K562 (cell line): ENCODE measurements around the gene CDYL2. TPM values are rescaled to one million over a fixed set of nuclear protein-coding genes. Genes with fewer than 3 reads are reported as not detected.

Source experiments
- ATAC-seq: fragments of 200-7000 bp; cut with Tn5 transposase; 3 replicates; pipeline ENCODE4 v1.9.1; 2020; ENCODE audit warnings: moderate library complexity
- BruUV-seq: library from RNA; stranded (reverse); fragments of 400-500 nt; replicated peaks from 2 replicates; lab custom pipeline; 2021; lab: Mats Ljungman, UMichigan
- CTCF ChIA-PET: fragments of 300-600 bp; formaldehyde crosslinking; extraction: SDS; loops from one replicate; lab custom pipeline; 2021; ENCODE audit warnings: low intra/inter-chr PET ratio; lab: Yijun Ruan, JAX
- POLR2A ChIA-PET: fragments of 300-600, 350-650 bp; sonication (Branson Sonifier 250); formaldehyde crosslinking; extraction: SDS; loops from one replicate; lab custom pipeline; 2021; ENCODE audit warnings: antibody characterized with exemption, inconsistent platforms; lab: Yijun Ruan, JAX
- DNase-seq, 4 experiments: peaks; one replicate each; pipeline versions ENCODE4 v3.0.0 to v3.0.0-alpha.2; 2011 to 2018; ENCODE audit warnings: low spot score in 3 of 4, mixed read lengths in 3 of 4; ENCODE audit errors: extremely low read depth in 1 of 4
- FAIRE-seq: peaks from 2 replicates; lab custom pipeline; 2011; peaks lifted over from hg19 to GRCh38; lab: Jason Lieb, UNC
- H2AFZ ChIP-seq: 2 replicates; pipeline ENCODE4 v1.6.0; 2011; ENCODE audit warnings: low read depth, low read length, control low read depth, inconsistent platforms
- H3K27ac ChIP-seq: fragments of 200-600 bp; 3 replicates; pipeline ENCODE4 v1.8.0; 2011; ENCODE audit warnings: low read depth, mild to moderate bottlenecking, control low read depth, inconsistent platforms, low read length, moderate library complexity, mixed read lengths; ENCODE audit errors: extremely low read depth
- H3K27me3 ChIP-seq, 2 experiments: fragments of 300-600 bp in 1 of 2; 2 replicates in 1 of 2; 3 replicates in 1 of 2; pipeline versions ENCODE4 v1.6.0 to v1.8.0; 2011; ENCODE audit warnings: inconsistent platforms in 2 of 2, low read length in 2 of 2, mild to moderate bottlenecking in 1 of 2, mixed read lengths in 1 of 2, moderate library complexity in 1 of 2; ENCODE audit not compliant: control insufficient read depth in 2 of 2, insufficient read depth in 2 of 2
- H3K36me3 ChIP-seq: fragments of 300-600 bp; 3 replicates; pipeline ENCODE4 v1.8.0; 2011; ENCODE audit warnings: mild to moderate bottlenecking, low read length, inconsistent platforms; ENCODE audit not compliant: control insufficient read depth, insufficient read depth
- H3K4me1 ChIP-seq, 2 experiments: fragments of 200-600 bp in 1 of 2; replicated peaks in 1 of 2; 2 replicates in 1 of 2; 3 replicates in 1 of 2; pipeline versions ENCODE4 v1.5.1 to v1.8.0; 2011; ENCODE audit warnings: inconsistent platforms in 2 of 2, low read length in 2 of 2, mild to moderate bottlenecking in 1 of 2, mixed read lengths in 1 of 2, moderate library complexity in 1 of 2; ENCODE audit not compliant: control insufficient read depth in 2 of 2, insufficient read depth in 2 of 2
- H3K4me2 ChIP-seq: 2 replicates; pipeline ENCODE4 v1.6.1; 2011; ENCODE audit warnings: low read length, control low read depth, inconsistent platforms, mixed read lengths; ENCODE audit not compliant: insufficient read depth
- H3K4me3 ChIP-seq: fragments of 200-600 bp; sonication (generic), shearing (Covaris generic); 2 replicates; pipeline ENCODE4 v1.5.1; 2016; ENCODE audit warnings: control low read depth, inconsistent platforms
- H3K79me2 ChIP-seq: fragments of 200-600 bp; 3 replicates; pipeline ENCODE4 v1.8.0; 2011; ENCODE audit warnings: low read length, inconsistent platforms; ENCODE audit not compliant: control insufficient read depth, insufficient read depth
- H3K9ac ChIP-seq, 2 experiments: 2 replicates each; pipeline versions ENCODE4 v1.6.0 to v1.6.1; 2011; ENCODE audit warnings: low read depth in 2 of 2, low read length in 2 of 2, control low read depth in 1 of 2, inconsistent platforms in 1 of 2, mild to moderate bottlenecking in 1 of 2, mixed read lengths in 1 of 2; ENCODE audit not compliant: insufficient read depth in 1 of 2
- H3K9me1 ChIP-seq: one replicate; pipeline ENCODE4 v1.6.0; 2011; ENCODE audit warnings: inconsistent platforms, mild to moderate bottlenecking, low read length, moderate library complexity; ENCODE audit not compliant: control insufficient read depth, insufficient read depth
- H3K9me3 ChIP-seq: replicated peaks from 2 replicates; pipeline ENCODE4 v1.5.1; 2011; ENCODE audit warnings: low read depth, low read length, inconsistent platforms; ENCODE audit not compliant: control insufficient read depth, insufficient read depth
- H4K20me1 ChIP-seq: replicated peaks from 2 replicates; pipeline ENCODE4 v1.6.1; 2011; ENCODE audit warnings: low read length, inconsistent platforms, mixed read lengths; ENCODE audit not compliant: control insufficient read depth, insufficient read depth
- CREBBP ChIP-seq: IDR thresholded peaks from one replicate; pipeline ENCODE4 v1.6.1; 2012; ENCODE audit warnings: low read depth, mild to moderate bottlenecking, control low read depth, inconsistent platforms, low read length
- IFI16 ChIP-seq: fragments of 250-450 bp; sonication (Bioruptor Pico); IDR thresholded peaks from 2 replicates; pipeline ENCODE4 v2.1.2; 2022; ENCODE audit warnings: mild to moderate bottlenecking, inconsistent platforms
- ILF3 ChIP-seq: fragments of 450-650 bp; IDR thresholded peaks from 2 replicates; pipeline ENCODE4 v1.6.1; 2018; ENCODE audit warnings: antibody characterized with exemption, mild to moderate bottlenecking, moderate library complexity, borderline replicate concordance
- RUNX1 ChIP-seq: sonication (generic); IDR thresholded peaks from 2 replicates; pipeline ENCODE4 v1.6.1; 2016; ENCODE audit warnings: antibody characterized with exemption, low read depth
- SAP30 ChIP-seq: fragments of 200-600 bp; sonication (generic); IDR thresholded peaks from 2 replicates; pipeline ENCODE4 v1.6.1; 2012; ENCODE audit warnings: borderline replicate concordance, low read depth, mild to moderate bottlenecking, moderate library complexity, low read length, control low read depth, inconsistent platforms; ENCODE audit not compliant: insufficient read depth, poor library complexity, severe bottlenecking
- SIX5 ChIP-seq, 2 experiments: IDR thresholded peaks; 2 replicates each; pipeline ENCODE4 v1.6.1; 2011; ENCODE audit warnings: low read length in 2 of 2, borderline replicate concordance in 1 of 2, low read depth in 1 of 2, mild to moderate bottlenecking in 1 of 2, moderate library complexity in 1 of 2; ENCODE audit not compliant: insufficient read depth in 1 of 2
- SRSF1 ChIP-seq: fragments of 200-400 bp; formaldehyde crosslinking; IDR thresholded peaks from 2 replicates; pipeline ENCODE4 v1.6.1; 2017; ENCODE audit warnings: mild to moderate bottlenecking, low read depth, low read length, moderate library complexity
- YY1 ChIP-seq, 3 experiments: IDR thresholded peaks; 2 replicates each; pipeline ENCODE4 v1.6.1; 2011; ENCODE audit warnings: low read length in 2 of 3, mild to moderate bottlenecking in 2 of 3, moderate library complexity in 2 of 3, borderline replicate concordance in 1 of 3, control low read depth in 1 of 3, low read depth in 1 of 3; ENCODE audit not compliant: insufficient read depth in 3 of 3, insufficient replicate concordance in 2 of 3, control insufficient read depth in 1 of 3, insufficient read length in 1 of 3; ENCODE audit errors: extremely low read depth in 1 of 3
- WGBS: fragments of 100-300 bp; shearing (Covaris generic); methylation state at CpG from one replicate; pipeline ENCODE4 v1.1.6; 2016; ENCODE audit warnings: low coverage, mixed read lengths; ENCODE audit not compliant: insufficient coverage; ENCODE audit errors: missing lambda C conversion rate; 5-methylcytosine and 5-hydroxymethylcytosine counted together
- in situ Hi-C: fragments of 300-500 bp; cut with MboI; formaldehyde crosslinking; loops from 4 replicates; pipeline ENCODE4 v1.15.0; 2018; ENCODE audit warnings: inconsistent platforms, mixed read lengths
- intact Hi-C: fragments of 100-400 bp; cut with micrococcal nuclease; formaldehyde crosslinking; loops from 2 replicates; pipeline ENCODE4 v1.14.2; 2022
- polyA plus RNA-seq, 8 experiments: library from polyadenylated mRNA; depleted of rRNA in 4 of 8; stranded (reverse) in 5 of 8; unstranded in 3 of 8; fragments of >200 nt; fragmentation: Nextera tagmentation in 2 of 8; fragmentation: Illumina TruSeq in 1 of 8; extraction: Ambion mirVana in 2 of 8; extraction: Trizol in 1 of 8; gene quantifications; 2 replicates each; pipeline versions ENCODE4 v1.2.1 to v1.2.3, GENCODE V29; 2011 to 2014; ENCODE audit warnings: inconsistent platforms in 1 of 8, missing spikeins in 1 of 8
- total RNA-seq, 7 experiments: library from RNA; depleted of rRNA in 6 of 7; stranded (reverse); fragments of >200 nt in 6 of 7; fragmentation: Illumina TruSeq in 2 of 7; extraction: Trizol in 2 of 7; gene quantifications; 2 replicates each; pipeline versions ENCODE4 v1.2.1 to v1.2.3, GENCODE V29; 2011 to 2021; ENCODE audit warnings: low replicate concordance in 1 of 7
- TF ChIP-seq, protein P1 (sequence below), 2 experiments: fragments of 450-650 bp in 1 of 2; sonication (generic) in 1 of 2; formaldehyde crosslinking; conservative IDR thresholded peaks; 2 replicates each; pipeline versions ENCODE4 v1.4.0 to v1.8.1; 2020 to 2022; ENCODE audit warnings: mild to moderate bottlenecking in 1 of 2, missing genetic modification reagents in 1 of 2

The CDYL2 gene
- total and polyA plus RNA-seq, 9 of the 15 experiments (the other 6 are each of a cell fraction or from before 2014, with no cell fraction given), result under 0.01 to 0.04 (median 0.01) TPM; not detected in 6

DNA sequence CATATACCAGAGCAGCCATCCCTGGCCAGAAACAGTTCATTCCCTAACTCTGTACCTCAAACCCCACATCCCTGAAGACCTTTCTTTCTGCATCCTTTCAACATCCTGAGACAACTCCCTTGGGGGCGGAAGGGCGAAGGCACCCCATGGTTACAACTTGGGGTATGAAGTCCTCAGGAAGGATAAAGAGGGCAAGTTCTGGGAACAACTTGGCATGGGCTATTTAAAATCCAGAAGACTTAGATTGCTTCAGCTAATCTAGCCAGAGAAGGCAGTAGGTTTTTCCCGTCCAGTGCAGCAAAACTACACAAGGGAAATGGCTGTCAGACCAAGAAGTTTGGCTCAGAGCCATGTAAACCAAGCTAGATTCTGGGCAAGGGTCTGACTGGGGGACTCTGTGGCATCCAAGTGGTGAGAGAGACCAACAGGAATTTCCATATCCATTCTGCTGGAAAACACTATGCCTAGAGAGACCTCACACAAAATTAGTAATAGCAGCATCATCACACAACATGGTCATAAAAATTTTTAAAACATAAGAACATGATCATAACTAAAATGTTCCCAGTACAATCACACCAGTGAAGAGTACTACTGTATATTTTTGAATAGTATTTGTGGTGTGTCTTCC is 113.2 kb downstream of the CDYL2 start:
- in situ Hi-C loops, result no loop called here
- FAIRE-seq (no peak), ATAC-seq (no peak), DNase-seq (no peak)
- ChIA-PET CTCF (no interaction called here), POLR2A (interaction anchor here (0.6 kb wide), 1 partner anchor 78 kb away, joined by 3 read pairs; no protein-coding TSS in a partner anchor)
- H4K20me1 ChIP-seq, result no peaks in the 10 kb centered on the region
- H3K79me2 ChIP-seq, result no peaks in the 10 kb centered on the region
- H3K9me3 ChIP-seq, result no peaks in the 10 kb centered on the region
- no peak overlapping the region for H3K4me3 ChIP-seq
- no peak overlapping the region for H2AFZ ChIP-seq
- TF ChIP-seq SRSF1 (no peak), SIX5 (IDR thresholded peaks at IDR 0.05; ENCODE audit: borderline replicate concordance in 1 of 2, insufficient read depth in 1 of 2, low read depth in 1 of 2, low read length in 2 of 2) (no peak), ILF3 (no peak), YY1 (IDR thresholded peaks at IDR 0.05; ENCODE audit: borderline replicate concordance in 1 of 3, control insufficient read depth in 1 of 3, extremely low read depth in 1 of 3, insufficient read depth in 3 of 3, insufficient read length in 1 of 3, insufficient replicate concordance in 2 of 3, low read depth in 1 of 3, low read length in 2 of 3) (no peak), CREBBP (no peak), IFI16 (no peak), RUNX1 (no peak), SAP30 (no peak)
- TF ChIP-seq, protein P1, sequence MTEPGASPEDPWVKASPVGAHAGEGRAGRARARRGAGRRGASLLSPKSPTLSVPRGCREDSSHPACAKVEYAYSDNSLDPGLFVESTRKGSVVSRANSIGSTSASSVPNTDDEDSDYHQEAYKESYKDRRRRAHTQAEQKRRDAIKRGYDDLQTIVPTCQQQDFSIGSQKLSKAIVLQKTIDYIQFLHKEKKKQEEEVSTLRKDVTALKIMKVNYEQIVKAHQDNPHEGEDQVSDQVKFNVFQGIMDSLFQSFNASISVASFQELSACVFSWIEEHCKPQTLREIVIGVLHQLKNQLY (CRISPR knock-in tag; conservative IDR thresholded peaks at IDR 0.05), result no peak
- TF ChIP-seq, all 486 proteins: peak for 0
- no peak overlapping the region for H3K27ac ChIP-seq
- 0% methylated on average over 3 of the region's 3 CpGs for WGBS
- no peak overlapping the region for H3K4me2 ChIP-seq
- H3K4me1 ChIP-seq, result no peaks in the 10 kb centered on the region
- no peak overlapping the region for H3K9ac ChIP-seq
- H3K36me3 ChIP-seq, result no peaks in the 10 kb centered on the region
- intact Hi-C loops, result no loop called here
- no TSS peak for BruUV-seq
- H3K27me3 ChIP-seq, result no peaks in the 10 kb centered on the region
- H3K9me1 ChIP-seq, result no peaks in the 10 kb centered on the region
